ENCODE data around the gene PPIL1. TPM values are rescaled to one million over a fixed set of nuclear protein-coding genes. Genes with fewer than 3 reads are reported as not detected.

PPIL1 gene
- total and polyA plus RNA-seq, 2 of the 13 experiments (the other 11 are each of a cell fraction or from before 2014, with no cell fraction given) = 74.2 to 144 TPM

DNA sequence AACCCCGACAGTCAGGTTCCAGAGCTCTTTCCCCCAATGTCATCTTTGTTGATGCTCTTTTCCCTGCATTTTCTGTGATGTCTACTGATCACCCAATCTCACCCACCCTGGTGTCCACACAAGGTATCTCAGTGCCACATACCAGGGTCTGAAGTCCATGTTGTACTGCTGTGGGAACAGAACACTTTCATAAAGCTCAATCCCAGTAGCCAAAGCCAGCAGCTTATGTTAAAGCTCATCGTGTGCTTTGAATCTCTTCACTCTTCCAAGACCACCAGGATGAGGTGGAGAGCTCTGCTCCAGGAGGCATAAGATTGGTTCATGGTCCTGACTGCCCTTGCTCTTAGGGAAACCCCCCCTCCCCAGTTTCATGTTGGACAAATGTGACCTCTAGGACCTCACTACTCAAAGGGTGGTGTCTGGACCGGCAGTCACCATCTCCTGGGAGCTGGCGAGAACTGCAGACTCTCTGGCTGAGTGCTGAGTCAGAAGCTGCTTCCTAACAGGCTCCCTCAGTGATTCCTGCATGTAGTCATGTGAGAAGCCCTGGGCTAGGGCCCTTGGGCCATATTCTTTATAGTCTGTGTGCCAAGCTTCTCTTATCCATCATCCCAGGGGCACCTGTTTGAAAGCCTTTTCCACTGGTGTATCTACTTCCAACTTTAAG lies 22.0 kb downstream of the PPIL1 start (continued):
- TF ChIP-seq, protein P1, sequence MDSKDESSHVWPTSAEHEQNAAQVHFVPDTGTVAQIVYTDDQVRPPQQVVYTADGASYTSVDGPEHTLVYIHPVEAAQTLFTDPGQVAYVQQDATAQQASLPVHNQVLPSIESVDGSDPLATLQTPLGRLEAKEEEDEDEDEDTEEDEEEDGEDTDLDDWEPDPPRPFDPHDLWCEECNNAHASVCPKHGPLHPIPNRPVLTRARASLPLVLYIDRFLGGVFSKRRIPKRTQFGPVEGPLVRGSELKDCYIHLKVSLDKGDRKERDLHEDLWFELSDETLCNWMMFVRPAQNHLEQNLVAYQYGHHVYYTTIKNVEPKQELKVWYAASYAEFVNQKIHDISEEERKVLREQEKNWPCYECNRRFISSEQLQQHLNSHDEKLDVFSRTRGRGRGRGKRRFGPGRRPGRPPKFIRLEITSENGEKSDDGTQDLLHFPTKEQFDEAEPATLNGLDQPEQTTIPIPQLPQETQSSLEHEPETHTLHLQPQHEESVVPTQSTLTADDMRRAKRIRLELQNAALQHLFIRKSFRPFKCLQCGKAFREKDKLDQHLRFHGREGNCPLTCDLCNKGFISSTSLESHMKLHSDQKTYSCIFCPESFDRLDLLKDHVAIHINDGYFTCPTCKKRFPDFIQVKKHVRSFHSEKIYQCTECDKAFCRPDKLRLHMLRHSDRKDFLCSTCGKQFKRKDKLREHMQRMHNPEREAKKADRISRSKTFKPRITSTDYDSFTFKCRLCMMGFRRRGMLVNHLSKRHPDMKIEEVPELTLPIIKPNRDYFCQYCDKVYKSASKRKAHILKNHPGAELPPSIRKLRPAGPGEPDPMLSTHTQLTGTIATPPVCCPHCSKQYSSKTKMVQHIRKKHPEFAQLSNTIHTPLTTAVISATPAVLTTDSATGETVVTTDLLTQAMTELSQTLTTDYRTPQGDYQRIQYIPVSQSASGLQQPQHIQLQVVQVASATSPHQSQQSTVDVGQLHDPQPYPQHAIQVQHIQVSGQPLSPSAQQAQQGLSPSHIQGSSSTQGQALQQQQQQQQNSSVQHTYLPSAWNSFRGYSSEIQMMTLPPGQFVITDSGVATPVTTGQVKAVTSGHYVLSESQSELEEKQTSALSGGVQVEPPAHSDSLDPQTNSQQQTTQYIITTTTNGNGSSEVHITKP (CRISPR knock-in tag; IDR thresholded peaks at IDR 0.05; ENCODE audit: low read depth) = no peak
- TF ChIP-seq ZNF501 (CRISPR knock-in tag; IDR thresholded peaks at IDR 0.05) (peak; percentile 38; the same call in 1 of the 2 replicates), ZBTB7A (CRISPR knock-in tag; IDR thresholded peaks at IDR 0.05) (no peak), ZNF891 (CRISPR knock-in tag; IDR thresholded peaks at IDR 0.05) (no peak), POLR2G (IDR thresholded peaks at IDR 0.05; ENCODE audit: low read depth, low read length) (0 out of 2 replicates have a peak, but pooled peaks have one; percentile 23), HNRNPUL1 (IDR thresholded peaks at IDR 0.05; ENCODE audit: low read depth, low read length) (no peak), SAP130 (CRISPR knock-in tag; IDR thresholded peaks at IDR 0.05; ENCODE audit: low read depth) (0 out of 2 replicates have a peak, but pooled peaks have one; percentile 12), POLR2A (IDR thresholded peaks at IDR 0.05; ENCODE audit: insufficient read depth in 1 of 2, low read depth in 2 of 2, low read length in 2 of 2) (peak in 1 of 2 experiments; percentile 12; a peak in 1 of 4 replicates), NFIB (CRISPR knock-in tag; IDR thresholded peaks at IDR 0.05; ENCODE audit: borderline replicate concordance) (no peak), EP300 (IDR thresholded peaks at IDR 0.05; ENCODE audit: low read depth in 2 of 2, low read length in 2 of 2) (no peak), EP300 (CRISPR knock-in tag; IDR thresholded peaks at IDR 0.05; ENCODE audit: borderline replicate concordance) (no peak)
- TF ChIP-seq, protein P2, sequence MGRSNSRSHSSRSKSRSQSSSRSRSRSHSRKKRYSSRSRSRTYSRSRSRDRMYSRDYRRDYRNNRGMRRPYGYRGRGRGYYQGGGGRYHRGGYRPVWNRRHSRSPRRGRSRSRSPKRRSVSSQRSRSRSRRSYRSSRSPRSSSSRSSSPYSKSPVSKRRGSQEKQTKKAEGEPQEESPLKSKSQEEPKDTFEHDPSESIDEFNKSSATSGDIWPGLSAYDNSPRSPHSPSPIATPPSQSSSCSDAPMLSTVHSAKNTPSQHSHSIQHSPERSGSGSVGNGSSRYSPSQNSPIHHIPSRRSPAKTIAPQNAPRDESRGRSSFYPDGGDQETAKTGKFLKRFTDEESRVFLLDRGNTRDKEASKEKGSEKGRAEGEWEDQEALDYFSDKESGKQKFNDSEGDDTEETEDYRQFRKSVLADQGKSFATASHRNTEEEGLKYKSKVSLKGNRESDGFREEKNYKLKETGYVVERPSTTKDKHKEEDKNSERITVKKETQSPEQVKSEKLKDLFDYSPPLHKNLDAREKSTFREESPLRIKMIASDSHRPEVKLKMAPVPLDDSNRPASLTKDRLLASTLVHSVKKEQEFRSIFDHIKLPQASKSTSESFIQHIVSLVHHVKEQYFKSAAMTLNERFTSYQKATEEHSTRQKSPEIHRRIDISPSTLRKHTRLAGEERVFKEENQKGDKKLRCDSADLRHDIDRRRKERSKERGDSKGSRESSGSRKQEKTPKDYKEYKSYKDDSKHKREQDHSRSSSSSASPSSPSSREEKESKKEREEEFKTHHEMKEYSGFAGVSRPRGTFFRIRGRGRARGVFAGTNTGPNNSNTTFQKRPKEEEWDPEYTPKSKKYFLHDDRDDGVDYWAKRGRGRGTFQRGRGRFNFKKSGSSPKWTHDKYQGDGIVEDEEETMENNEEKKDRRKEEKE (IDR thresholded peaks at IDR 0.05) = no peak
- TF ChIP-seq, protein P3, sequence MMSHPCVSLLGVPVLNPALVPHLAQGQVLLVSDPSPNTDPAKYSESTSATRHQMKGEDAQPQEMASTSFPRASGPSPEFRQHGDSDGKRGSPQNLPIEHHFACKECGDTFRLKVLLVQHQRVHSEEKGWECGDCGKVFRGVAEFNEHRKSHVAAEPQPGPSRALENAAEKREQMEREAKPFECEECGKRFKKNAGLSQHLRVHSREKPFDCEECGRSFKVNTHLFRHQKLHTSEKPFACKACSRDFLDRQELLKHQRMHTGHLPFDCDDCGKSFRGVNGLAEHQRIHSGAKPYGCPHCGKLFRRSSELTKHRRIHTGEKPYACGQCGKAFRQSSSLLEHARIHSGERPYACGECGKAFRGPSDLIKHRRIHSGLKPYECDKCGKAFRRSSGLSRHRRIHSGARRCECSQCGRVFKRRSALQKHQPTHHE (CRISPR knock-in tag; IDR thresholded peaks at IDR 0.05; ENCODE audit: borderline replicate concordance) = no peak
- TF ChIP-seq, protein P4, sequence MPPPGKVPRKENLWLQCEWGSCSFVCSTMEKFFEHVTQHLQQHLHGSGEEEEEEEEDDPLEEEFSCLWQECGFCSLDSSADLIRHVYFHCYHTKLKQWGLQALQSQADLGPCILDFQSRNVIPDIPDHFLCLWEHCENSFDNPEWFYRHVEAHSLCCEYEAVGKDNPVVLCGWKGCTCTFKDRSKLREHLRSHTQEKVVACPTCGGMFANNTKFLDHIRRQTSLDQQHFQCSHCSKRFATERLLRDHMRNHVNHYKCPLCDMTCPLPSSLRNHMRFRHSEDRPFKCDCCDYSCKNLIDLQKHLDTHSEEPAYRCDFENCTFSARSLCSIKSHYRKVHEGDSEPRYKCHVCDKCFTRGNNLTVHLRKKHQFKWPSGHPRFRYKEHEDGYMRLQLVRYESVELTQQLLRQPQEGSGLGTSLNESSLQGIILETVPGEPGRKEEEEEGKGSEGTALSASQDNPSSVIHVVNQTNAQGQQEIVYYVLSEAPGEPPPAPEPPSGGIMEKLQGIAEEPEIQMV (CRISPR knock-in tag; IDR thresholded peaks at IDR 0.05; ENCODE audit: low read depth) = no peak

Measured in HepG2 (cell line).